ENCODE data around the gene FAM120A.
A peak's percentile ranks its signal among the peaks of the same experiment; 100 is the strongest.

The FAM120A gene

GRCh38 chr9:93577975-93578682 is 126.6 kb downstream of the FAM120A start:
- Histone ChIP-seq H3K36me3 (ENCODE audit: control insufficient read depth in 2 of 2, insufficient read depth in 2 of 2, low read length in 2 of 2) (no peaks in the 10 kb centered on the region), H3K9ac (ENCODE audit: low read length in 2 of 2) (peak overlapping the region; percentile 68 to 86), H3K4me3 (ENCODE audit: low read length in 2 of 2) (peak overlapping the region; percentile 69 to 81), H3K27ac (ENCODE audit: low read length) (peak overlapping the region; percentile 64), H3K4me1 (ENCODE audit: control insufficient read depth, insufficient read depth, low read length) (peaks cover 58% of the 10 kb centered on the region), H3K27me3 (ENCODE audit: control insufficient read depth in 1 of 2, insufficient read depth in 2 of 2, low read length in 2 of 2) (no peaks in the 10 kb centered on the region), H3K9me3 (ENCODE audit: control insufficient read depth in 2 of 2, low read length in 2 of 2) (no peaks in the 10 kb centered on the region)

- Histone ChIP-seq H3K9me3 (ENCODE audit: control insufficient read depth in 2 of 2, low read length in 2 of 2) (no peaks in the 10 kb centered on the region), H3K27me3 (ENCODE audit: control insufficient read depth in 1 of 2, insufficient read depth in 2 of 2, low read length in 2 of 2) (no peaks in the 10 kb centered on the region), H3K4me3 (ENCODE audit: low read length in 2 of 2) (peak overlapping the region in 1 of 2 donors; percentile 81), H3K4me1 (ENCODE audit: control insufficient read depth, insufficient read depth, low read length) (peaks cover 58% of the 10 kb centered on the region), H3K36me3 (ENCODE audit: control insufficient read depth in 2 of 2, insufficient read depth in 2 of 2, low read length in 2 of 2) (no peaks in the 10 kb centered on the region), H3K27ac (ENCODE audit: low read length) (peak overlapping the region; percentile 64), H3K9ac (ENCODE audit: low read length in 2 of 2) (peak overlapping the region; percentile 68 to 86)
Observed at GRCh38 chr9:93578844-93579243, 127.4 kb downstream of the FAM120A start.

GRCh38 chr9:93579711-93580516 is 128.4 kb downstream of the FAM120A start:
- peak overlapping the region in 1 of 2 donors; percentile 15 for H3K4me3 ChIP-seq (ENCODE audit: low read length in 2 of 2)
- no peaks in the 10 kb centered on the region for H3K9me3 ChIP-seq (ENCODE audit: control insufficient read depth in 2 of 2, low read length in 2 of 2)
- H3K9ac ChIP-seq (ENCODE audit: low read length in 2 of 2): no peak overlapping the region
- H3K27ac ChIP-seq (ENCODE audit: low read length): peak overlapping the region; percentile 64
- peaks cover 52% of the 10 kb centered on the region for H3K4me1 ChIP-seq (ENCODE audit: control insufficient read depth, insufficient read depth, low read length)
- no peaks in the 10 kb centered on the region for H3K27me3 ChIP-seq (ENCODE audit: control insufficient read depth in 1 of 2, insufficient read depth in 2 of 2, low read length in 2 of 2)
- H3K36me3 ChIP-seq (ENCODE audit: control insufficient read depth in 2 of 2, insufficient read depth in 2 of 2, low read length in 2 of 2): no peaks in the 10 kb centered on the region

GRCh38 chr9:93580654-93581380 is 129.3 kb downstream of the FAM120A start:
- Histone ChIP-seq H3K4me3 (ENCODE audit: low read length in 2 of 2) (no peak overlapping the region), H3K27ac (ENCODE audit: low read length) (peak overlapping the region; percentile 62), H3K36me3 (ENCODE audit: control insufficient read depth in 2 of 2, insufficient read depth in 2 of 2, low read length in 2 of 2) (no peaks in the 10 kb centered on the region), H3K27me3 (ENCODE audit: control insufficient read depth in 1 of 2, insufficient read depth in 2 of 2, low read length in 2 of 2) (no peaks in the 10 kb centered on the region), H3K9me3 (ENCODE audit: control insufficient read depth in 2 of 2, low read length in 2 of 2) (no peaks in the 10 kb centered on the region), H3K4me1 (ENCODE audit: control insufficient read depth, insufficient read depth, low read length) (peaks cover 48% of the 10 kb centered on the region), H3K9ac (ENCODE audit: low read length in 2 of 2) (peak overlapping the region in 1 of 2 donors; percentile 21)

GRCh38 chr9:93582115-93582514 is 130.6 kb downstream of the FAM120A start:
- H3K9ac ChIP-seq (ENCODE audit: low read length in 2 of 2): no peak overlapping the region
- H3K4me3 ChIP-seq (ENCODE audit: low read length in 2 of 2): no peak overlapping the region
- H3K27ac ChIP-seq (ENCODE audit: low read length): no peak overlapping the region
- H3K9me3 ChIP-seq (ENCODE audit: control insufficient read depth in 2 of 2, low read length in 2 of 2): no peaks in the 10 kb centered on the region
- H3K4me1 ChIP-seq (ENCODE audit: control insufficient read depth, insufficient read depth, low read length): peaks cover 59% of the 10 kb centered on the region
- H3K36me3 ChIP-seq (ENCODE audit: control insufficient read depth in 2 of 2, insufficient read depth in 2 of 2, low read length in 2 of 2): no peaks in the 10 kb centered on the region
- H3K27me3 ChIP-seq (ENCODE audit: control insufficient read depth in 1 of 2, insufficient read depth in 2 of 2, low read length in 2 of 2): no peaks in the 10 kb centered on the region

GRCh38 chr9:93582550-93582949 is 131.1 kb downstream of the FAM120A start:
- H3K27ac ChIP-seq (ENCODE audit: low read length): no peak overlapping the region
- no peak overlapping the region for H3K4me3 ChIP-seq (ENCODE audit: low read length in 2 of 2)
- H3K9ac ChIP-seq (ENCODE audit: low read length in 2 of 2): no peak overlapping the region
- no peaks in the 10 kb centered on the region for H3K36me3 ChIP-seq (ENCODE audit: control insufficient read depth in 2 of 2, insufficient read depth in 2 of 2, low read length in 2 of 2)
- H3K27me3 ChIP-seq (ENCODE audit: control insufficient read depth in 1 of 2, insufficient read depth in 2 of 2, low read length in 2 of 2): no peaks in the 10 kb centered on the region
- peaks cover 60% of the 10 kb centered on the region for H3K4me1 ChIP-seq (ENCODE audit: control insufficient read depth, insufficient read depth, low read length)
- no peaks in the 10 kb centered on the region for H3K9me3 ChIP-seq (ENCODE audit: control insufficient read depth in 2 of 2, low read length in 2 of 2)

GRCh38 chr9:93585259-93585658 is 133.8 kb downstream of the FAM120A start:
- H3K9ac ChIP-seq (ENCODE audit: low read length in 2 of 2): no peak overlapping the region
- H3K27me3 ChIP-seq (ENCODE audit: control insufficient read depth in 1 of 2, insufficient read depth in 2 of 2, low read length in 2 of 2): no peaks in the 10 kb centered on the region
- H3K27ac ChIP-seq (ENCODE audit: low read length): no peak overlapping the region
- H3K9me3 ChIP-seq (ENCODE audit: control insufficient read depth in 2 of 2, low read length in 2 of 2): no peaks in the 10 kb centered on the region
- no peaks in the 10 kb centered on the region for H3K36me3 ChIP-seq (ENCODE audit: control insufficient read depth in 2 of 2, insufficient read depth in 2 of 2, low read length in 2 of 2)
- H3K4me1 ChIP-seq (ENCODE audit: control insufficient read depth, insufficient read depth, low read length): peaks cover 54% of the 10 kb centered on the region
- no peak overlapping the region for H3K4me3 ChIP-seq (ENCODE audit: low read length in 2 of 2)

GRCh38 chr9:93585695-93586094 is 134.2 kb downstream of the FAM120A start:
- H3K27ac ChIP-seq (ENCODE audit: low read length): no peak overlapping the region
- H3K4me1 ChIP-seq (ENCODE audit: control insufficient read depth, insufficient read depth, low read length): peaks cover 55% of the 10 kb centered on the region

GRCh38 chr9:93586290-93587057 is 135.0 kb downstream of the FAM120A start:
- peaks cover 52% of the 10 kb centered on the region for H3K4me1 ChIP-seq (ENCODE audit: control insufficient read depth, insufficient read depth, low read length)
- H3K9ac ChIP-seq (ENCODE audit: low read length in 2 of 2): no peak overlapping the region
- no peak overlapping the region for H3K27ac ChIP-seq (ENCODE audit: low read length)
- H3K27me3 ChIP-seq (ENCODE audit: control insufficient read depth in 1 of 2, insufficient read depth in 2 of 2, low read length in 2 of 2): no peaks in the 10 kb centered on the region
- H3K36me3 ChIP-seq (ENCODE audit: control insufficient read depth in 2 of 2, insufficient read depth in 2 of 2, low read length in 2 of 2): no peaks in the 10 kb centered on the region
- H3K4me3 ChIP-seq (ENCODE audit: low read length in 2 of 2): no peak overlapping the region
- H3K9me3 ChIP-seq (ENCODE audit: control insufficient read depth in 2 of 2, low read length in 2 of 2): no peaks in the 10 kb centered on the region

More at GRCh38 chr9:93585695-93586094, 134.2 kb downstream of the FAM120A start:
- no peaks in the 10 kb centered on the region for H3K27me3 ChIP-seq (ENCODE audit: control insufficient read depth in 1 of 2, insufficient read depth in 2 of 2, low read length in 2 of 2)
- H3K9ac ChIP-seq (ENCODE audit: low read length in 2 of 2): no peak overlapping the region
- H3K36me3 ChIP-seq (ENCODE audit: control insufficient read depth in 2 of 2, insufficient read depth in 2 of 2, low read length in 2 of 2): no peaks in the 10 kb centered on the region
- no peaks in the 10 kb centered on the region for H3K9me3 ChIP-seq (ENCODE audit: control insufficient read depth in 2 of 2, low read length in 2 of 2)
- no peak overlapping the region for H3K4me3 ChIP-seq (ENCODE audit: low read length in 2 of 2)

GRCh38 chr9:93587284-93587650 is 135.8 kb downstream of the FAM120A start:
- H3K9me3 ChIP-seq (ENCODE audit: control insufficient read depth in 2 of 2, low read length in 2 of 2): no peaks in the 10 kb centered on the region
- H3K36me3 ChIP-seq (ENCODE audit: control insufficient read depth in 2 of 2, insufficient read depth in 2 of 2, low read length in 2 of 2): no peaks in the 10 kb centered on the region
- no peak overlapping the region for H3K9ac ChIP-seq (ENCODE audit: low read length in 2 of 2)
- H3K27ac ChIP-seq (ENCODE audit: low read length): no peak overlapping the region
- H3K4me1 ChIP-seq (ENCODE audit: control insufficient read depth, insufficient read depth, low read length): peaks cover 50% of the 10 kb centered on the region
- H3K4me3 ChIP-seq (ENCODE audit: low read length in 2 of 2): no peak overlapping the region
- H3K27me3 ChIP-seq (ENCODE audit: control insufficient read depth in 1 of 2, insufficient read depth in 2 of 2, low read length in 2 of 2): no peaks in the 10 kb centered on the region

All from stomach smooth muscle (tissue), 2 donors.